ENCODE data around the gene PRTN3.
"Not testable (repeated sequence)": the region's sequence is repeated elsewhere in the genome, so short reads cannot be mapped to it uniquely, and the experiment has no call there.

The PRTN3 gene

DNA sequence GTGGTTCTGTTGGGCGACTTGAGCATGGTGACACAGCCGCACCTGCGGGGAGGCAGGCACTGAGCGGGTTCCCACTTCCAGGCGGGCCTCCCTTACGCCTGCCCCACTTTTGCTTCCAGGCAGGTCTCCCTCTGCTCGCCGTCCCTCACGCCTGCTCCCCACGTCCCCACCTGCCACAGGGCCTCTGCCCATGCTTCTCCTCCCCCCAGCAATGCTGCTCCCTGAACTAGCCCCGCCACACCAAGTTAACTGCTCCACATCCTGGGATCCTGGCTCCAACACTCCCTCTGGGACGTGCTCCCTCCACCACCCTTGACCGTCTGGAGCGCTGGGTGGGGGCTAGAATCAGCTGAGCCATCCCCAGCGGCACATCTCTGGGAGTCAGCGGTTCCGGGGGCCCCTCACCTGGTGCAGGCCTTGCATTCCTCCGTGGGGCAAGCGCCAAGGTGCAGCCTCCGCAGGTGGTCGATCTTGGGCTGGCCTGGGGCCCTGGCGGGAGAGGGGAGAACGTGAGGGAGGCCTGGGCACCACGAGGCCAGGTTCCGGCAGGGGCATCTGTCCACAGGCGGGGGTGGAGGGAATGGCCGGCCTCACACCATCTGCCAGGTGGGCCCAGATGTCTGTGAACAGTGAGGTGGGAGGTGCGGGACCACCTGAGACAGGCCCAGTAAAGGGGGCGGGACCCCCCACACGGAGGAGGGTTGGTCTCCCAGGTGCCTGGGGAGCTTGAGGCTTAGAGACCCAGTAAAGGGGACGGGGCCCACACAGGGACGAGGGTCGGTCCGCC lies 27.9 kb downstream of the PRTN3 start:
- no peak for DNase-seq

DNA sequence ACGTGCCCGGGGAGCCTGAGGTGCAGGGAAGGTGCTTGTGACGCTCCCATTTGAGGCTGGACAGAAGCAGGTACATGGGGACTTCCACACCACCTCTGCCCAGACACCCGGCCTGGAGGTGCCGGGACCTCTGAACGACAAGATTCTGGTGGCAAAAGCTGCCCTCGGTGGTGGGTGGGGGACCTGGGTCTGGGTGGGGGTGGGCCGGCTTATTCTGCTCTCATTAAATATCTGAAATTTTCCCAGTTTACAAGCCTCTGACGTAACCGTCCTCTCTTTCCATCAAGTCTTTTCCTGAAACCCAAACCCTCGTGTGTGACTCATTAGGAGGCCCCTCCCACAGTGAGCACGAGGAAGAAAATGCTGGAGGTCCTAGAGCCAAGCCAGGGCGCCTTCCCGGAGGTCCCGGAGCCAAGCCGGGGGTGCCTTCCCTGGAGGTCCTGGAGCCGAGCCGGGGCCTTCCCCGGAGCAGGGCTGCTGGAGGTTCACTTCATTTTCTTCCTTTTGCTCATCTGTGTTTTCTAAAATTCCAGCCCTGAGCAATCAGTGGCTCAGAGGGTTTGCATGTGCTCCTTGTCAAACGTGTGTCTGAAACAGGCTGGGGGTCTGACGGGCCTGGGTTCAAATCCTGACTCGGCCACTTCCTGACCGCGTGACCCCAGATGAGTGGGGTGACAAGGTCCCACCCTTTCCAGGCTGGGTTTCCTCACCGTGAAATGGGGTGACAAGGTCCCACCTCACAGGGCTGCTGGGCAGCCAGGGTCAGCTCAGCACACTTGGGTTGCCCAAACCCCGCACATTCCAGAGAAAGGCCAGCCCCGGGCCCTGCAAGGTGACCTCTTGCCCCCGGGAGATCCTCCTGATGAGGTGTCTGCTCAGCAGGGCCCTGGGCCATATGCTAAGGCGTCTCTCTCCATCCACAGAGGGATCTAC lies 28.7 kb downstream of the PRTN3 start:
- DNase-seq: no peak

DNA sequence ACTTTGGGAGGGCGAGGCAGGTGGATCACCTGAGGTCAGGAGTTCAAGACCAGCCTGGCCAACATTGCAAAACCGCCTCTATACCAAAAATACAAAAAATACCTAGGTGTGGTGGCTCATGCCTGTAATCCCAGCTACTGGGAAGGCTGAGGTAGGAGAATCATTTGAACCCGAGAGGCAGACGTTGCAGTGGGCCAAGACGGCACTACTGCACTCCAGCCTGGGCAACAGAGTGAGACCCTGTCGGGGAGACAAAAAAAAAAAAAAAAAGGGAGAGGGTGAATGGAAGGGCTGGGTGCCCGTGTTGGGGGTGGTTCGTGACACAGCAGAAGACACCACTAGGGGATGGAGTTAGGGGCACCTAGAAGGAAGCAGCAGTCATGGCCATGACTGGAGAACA lies 29.5 kb downstream of the PRTN3 start:
- DNase-seq: no peak

DNA sequence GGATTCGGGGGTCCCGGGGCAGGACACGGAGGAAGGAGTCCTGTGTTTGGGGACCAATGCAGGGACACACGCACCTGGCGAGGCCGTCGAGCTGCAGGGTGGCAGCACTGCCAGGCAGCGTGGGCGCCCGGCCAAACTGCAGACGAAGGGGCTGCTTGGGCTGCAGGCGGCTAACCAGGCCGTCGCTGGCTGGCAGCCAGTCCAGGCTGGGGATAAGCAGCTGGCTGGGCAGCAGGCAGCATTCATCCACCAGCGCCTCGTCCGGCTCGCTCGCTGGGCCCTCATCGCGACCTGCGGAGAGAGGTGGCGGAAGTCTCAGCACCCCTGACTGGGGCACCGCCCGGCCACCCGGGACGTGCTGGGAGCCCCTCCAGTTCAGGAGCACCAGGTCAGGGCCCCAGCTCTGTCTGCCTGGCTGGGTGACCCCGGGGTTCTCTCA lies 30.2 kb downstream of the PRTN3 start:
- no peak for DNase-seq

DNA sequence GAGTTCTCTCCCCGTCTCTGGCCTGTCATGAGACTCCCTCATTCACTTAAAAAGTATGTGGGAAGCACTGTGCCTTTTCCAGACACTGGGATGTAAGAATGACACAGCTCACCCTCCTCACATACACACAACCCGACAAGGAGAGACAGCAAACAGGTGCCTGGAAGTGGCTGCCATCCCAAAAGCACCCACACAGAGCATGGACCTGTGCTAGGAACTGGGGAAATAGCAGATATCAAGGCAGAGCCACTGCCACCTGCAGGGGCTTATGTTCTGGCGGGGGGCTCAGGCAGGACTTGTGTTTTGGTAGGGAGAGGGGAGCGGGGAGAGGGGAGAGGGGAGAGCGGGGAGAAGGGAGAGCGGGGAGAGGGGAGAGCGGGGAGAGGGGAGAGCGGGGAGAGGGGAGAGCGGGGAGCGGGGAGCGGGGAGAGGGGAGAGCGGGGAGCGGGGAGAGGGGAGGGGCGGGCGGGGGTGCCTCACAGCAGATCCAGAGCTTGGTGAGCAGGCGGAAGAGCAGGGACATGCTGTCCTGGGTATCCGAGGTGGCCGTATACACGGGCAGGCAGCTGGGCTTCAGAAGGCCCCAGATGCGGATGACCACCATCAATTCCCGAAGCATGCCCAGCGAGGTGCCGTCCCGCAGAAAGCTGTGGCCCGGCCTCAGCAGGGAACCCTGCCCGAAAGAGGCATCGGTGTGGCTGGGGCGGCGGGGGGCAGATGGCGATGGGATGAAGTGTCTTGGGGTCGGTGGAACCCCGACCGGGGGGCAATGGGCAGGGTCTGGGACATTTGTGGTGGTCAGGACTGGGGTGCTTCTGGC lies 30.9 kb downstream of the PRTN3 start:
- DNase-seq: peak in 1 of 2 experiments; percentile 17

DNA sequence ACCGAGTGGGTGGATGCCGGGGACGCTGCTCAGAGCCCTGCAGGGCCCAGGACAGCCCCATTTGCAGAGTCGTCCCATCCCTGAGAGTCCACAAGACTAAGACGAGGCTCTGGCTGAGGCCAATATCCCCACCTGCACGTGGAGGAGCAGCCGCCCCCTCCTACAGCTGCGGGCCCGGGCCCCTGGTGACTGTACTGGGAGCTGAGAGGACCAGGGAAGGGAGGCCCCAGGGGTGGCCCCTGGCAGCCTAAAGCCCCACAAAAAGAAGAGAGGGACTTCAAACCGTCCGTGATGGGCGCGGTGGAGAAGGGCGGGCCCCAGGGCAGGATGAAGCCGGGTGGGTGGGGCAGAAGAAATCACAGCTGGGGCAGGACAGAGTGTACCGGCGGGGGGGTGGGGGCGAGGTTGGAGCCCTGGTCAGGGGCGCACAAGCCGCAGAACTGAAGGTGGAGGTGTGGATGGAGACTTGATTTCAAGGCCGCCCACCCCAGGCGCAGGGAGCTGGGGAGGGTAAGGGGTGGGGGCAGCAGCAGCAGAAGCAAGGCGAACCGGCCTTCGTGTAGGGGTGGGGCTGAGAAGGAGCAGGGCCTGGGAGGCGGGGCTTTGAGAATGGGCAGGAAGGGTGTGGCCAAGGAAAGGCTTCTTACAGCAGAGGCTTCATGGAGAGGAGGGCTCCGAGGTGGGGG lies 31.6 kb downstream of the PRTN3 start:
- peak; percentile 62 to 78 for DNase-seq

DNA sequence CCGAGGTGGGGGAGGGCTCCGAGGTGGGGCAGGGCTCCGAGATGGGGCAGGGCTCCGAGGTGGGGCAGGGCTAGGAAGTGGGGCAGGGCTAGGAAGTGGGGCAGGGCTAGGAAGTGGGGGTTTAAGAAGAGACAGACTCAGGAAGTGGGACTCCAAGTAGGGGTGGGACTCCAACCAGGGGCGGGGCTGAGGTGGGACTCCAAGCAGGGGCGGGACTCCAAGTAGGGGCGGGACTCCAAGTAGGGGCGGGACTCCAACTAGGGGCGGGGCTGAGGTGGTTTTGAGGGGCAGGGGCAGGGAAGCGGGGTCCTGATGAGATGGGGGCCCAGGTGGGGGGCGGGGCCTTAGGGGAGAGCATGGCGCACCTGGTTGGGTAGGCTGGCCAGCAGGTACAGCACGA lies 32.3 kb downstream of the PRTN3 start:
- DNase-seq: peak; percentile 33 to 54

DNA sequence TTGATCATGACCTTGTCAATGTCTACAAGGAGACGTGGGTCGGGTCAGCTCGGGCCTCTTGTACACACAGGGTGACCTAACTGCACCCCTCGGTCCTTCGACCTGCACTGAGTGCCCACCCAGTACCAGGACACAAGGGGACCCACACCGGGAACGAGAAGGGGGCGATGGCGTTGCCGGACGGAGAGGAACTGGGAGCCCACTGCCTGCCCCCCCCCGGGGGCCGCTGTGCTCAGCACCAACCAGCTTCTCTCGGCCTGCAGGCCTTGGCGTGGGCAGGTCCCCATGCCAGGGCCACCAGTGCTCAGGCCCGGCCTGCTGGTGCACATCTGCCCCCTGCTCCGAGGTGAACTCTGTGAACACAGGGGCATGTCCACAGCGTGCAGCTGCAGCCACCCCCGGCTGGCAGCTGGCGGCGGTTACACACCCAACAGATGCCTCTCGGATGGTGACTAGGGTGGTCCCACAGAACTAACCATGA lies 32.8 kb downstream of the PRTN3 start:
- DNase-seq: no peak

DNA sequence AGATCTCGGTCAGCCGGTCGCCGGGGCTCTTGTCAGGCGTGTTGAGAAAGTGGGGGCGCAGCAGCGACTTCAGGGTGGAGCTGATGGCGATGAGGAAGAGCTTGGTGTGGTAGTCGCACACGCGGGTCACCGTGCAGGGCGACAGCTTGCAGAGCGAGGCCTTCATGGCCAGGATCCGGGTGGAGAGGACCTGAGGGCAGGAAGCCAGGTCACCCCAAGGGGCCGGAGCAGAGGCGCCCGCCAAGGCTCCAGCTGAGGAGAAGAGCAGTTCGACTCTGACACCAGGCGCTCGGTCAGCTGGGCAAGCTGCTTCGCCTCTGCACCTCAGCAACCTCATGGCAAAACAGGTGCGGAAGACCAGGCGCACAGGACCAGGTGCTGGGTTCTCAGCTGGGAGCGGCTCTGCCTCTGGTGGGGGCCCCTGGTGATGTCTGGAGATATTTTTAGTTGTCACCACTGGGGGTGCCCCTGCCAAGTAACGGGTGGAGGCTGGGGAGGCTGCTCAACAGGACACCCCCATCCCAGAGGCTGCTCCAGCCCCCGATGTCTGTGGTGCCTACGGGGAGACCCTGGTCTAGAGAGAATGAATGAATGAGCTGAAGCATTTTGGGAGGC lies 34.6 kb downstream of the PRTN3 start:
- DNase-seq: no peak

DNA sequence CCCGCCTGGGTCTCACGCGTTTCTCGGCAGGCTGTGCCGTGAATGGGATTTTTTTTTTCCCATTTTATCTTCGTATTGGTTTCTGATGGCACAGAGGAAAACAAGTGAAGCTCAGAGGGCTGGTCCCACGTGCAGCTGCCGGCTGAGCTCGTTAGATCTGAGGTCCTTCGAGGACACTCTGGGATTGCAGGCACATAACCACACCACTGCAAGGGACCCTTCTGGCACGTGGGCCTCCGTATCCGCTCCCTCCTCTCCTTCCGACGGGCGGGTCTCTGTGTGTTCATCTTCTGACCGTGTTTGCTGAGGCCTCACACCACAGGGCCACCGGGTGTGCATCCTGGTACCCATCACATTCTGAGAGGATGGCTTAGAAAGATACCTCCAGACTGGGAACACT lies 35.3 kb downstream of the PRTN3 start:
- DNase-seq: no peak

DNA sequence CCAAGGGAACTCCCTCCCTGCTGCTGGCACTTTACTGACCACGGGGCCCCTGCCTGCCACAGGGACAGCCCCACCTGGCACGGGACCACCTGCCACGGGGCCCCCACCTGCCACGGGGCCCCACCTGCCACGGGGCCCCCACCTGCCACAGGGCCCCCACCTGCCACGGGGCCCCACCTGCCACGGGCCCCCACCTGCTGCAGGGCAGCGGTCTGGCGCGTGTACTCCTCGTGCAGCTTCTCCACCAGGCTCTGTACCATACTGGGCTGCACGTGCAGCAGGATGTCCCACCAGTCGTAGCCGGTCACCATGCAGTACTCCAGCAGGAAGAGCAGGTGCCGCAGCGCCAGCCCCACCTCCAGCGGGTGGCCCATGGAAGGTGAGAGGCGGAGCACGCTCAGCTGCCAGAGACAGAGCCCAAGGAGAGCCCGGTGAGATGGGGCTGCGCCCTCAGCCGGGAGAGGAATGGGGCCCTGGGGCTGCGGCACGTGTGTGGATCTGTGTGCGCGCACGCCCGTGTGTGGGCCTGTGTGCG lies 36.0 kb downstream of the PRTN3 start:
- no peak for DNase-seq

DNA sequence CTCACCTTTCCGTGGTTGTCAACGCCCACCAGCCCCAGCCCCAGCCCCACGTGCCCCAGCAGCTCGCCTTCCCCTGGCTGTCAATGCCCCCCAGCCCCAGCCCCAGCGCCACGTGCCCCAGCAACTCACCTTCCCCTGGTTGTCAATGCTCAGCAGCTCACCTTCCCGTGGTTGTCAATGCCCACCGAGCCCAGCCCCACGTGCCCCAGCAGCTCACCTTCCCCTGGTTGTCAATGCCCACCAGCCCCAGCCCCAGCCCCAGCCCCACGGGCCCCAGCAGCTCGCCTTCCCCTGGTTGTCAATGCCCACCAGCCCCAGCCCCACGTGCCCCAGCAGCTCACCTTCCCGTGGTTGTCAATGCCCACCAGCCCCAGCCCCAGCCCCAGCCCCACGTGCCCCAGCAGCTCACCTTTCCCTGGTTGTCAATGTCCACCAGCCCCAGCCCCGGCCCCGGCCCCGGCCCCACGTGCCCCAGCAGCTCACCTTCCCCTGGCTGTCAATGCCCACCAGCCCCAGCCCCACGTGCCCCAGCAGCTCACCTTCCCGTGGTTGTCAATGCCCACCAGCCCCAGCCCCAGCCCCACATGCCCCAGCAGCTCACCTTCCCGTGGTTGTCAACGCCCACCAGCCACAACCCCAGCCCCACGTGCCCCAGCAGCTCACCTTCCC lies 37.3 kb downstream of the PRTN3 start:
- DNase-seq: not testable (repeated sequence)

DNA sequence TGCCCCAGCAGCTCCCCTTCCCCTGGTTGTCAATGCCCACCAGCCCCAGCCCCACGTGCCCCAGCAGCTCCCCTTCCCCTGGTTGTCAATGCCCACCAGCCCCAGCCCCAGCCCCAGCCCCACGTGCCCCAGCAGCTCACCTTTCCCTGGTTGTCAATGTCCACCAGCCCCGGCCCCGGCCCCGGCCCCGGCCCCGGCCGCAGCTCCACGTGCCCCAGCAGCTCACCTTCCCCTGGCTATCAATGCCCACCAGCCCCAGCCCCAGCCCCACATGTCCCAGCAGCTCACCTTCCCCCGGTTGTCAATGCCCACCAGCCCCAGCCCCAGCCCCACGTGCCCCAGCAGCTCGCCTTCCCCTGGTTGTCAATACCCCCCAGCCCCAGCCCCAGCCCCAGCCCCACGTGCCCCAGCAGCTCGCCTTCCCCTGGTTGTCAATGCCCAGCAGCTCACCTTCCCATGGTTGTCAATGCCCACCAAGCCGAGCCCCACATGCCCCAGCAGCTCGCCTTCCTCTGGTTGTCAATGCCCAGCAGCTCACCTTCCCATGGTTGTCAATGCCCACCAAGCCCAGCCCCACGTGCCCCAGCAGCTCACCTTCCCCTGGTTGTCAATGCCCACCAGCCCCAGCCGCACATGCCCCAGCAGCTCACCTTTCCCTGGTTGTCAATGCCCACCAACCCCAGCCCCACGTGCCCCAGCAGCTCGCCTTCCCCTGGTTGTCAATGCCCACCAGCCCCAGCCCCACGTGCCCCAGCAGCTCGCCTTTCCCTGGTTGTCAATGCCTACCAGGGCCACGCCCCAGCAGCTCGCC lies 38.2 kb downstream of the PRTN3 start:
- not testable (repeated sequence) for DNase-seq

DNA sequence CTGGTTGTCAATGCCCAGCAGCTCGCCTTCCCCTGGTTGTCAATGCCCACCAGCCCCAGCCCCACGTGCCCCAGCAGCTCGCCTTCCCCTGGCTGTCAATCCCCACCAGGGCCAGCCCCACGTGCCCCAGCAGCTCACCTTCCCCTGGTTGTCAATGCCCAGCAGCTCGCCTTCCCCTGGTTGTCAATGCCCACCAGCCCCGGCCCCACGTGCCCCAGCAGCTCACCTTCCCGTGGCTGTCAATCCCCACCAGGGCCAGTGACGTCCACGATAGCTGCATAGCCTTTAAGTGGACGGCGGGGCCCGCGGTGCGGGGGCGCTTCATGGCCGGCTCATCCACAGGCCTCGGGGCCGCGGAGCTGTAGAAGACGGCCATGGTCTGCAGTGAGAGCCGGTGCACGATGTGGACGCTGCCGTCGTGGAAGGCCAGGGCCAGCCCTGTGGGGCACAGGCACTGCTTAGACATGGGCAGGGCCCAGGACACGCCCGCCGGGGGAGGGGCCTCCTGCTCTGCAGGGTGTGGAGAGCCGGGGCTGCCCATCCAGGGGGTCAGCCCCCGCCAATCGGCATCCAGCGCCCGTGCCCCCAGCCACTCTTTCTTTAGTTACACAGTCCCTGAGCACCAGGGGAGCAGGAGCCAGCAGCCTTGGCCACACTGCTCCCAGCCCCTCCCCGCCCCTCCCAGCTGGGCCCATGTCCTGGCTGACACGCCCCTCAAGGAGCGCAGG lies 39.1 kb downstream of the PRTN3 start:
- no peak for DNase-seq

DNA sequence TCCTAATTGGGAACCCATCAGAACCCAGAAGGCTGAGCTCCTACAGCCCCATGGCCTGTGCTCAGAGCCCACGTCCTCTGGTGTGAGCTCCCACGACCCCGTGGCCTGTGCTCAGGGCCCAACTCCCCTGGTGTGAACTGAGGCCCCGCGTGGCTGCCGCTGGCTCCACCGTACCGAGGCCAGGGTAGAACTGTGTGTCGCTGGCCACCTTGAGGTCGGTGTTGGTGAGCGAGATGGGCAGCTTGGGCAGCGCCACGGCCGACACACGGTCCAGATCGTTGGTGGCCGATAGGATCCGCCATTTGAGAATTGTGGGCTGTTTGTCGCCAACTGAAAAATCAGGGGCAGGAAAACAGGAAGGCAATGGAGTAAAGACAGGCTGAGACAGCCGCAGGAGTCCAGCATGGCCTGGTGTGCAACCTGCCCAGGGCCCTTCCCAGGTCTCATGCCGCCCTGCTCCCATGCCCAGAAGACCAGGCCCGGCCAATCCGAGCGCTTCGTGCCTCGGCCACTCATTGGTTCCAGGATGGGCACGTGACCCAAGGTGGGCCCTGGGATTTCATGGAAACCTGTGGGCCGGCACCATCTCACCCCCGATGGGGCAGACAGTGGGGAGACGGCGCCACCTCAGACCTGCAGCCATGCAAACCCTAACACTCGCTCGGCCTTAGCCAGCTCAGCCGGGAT lies 40.7 kb downstream of the PRTN3 start:
- DNase-seq: no peak

DNA sequence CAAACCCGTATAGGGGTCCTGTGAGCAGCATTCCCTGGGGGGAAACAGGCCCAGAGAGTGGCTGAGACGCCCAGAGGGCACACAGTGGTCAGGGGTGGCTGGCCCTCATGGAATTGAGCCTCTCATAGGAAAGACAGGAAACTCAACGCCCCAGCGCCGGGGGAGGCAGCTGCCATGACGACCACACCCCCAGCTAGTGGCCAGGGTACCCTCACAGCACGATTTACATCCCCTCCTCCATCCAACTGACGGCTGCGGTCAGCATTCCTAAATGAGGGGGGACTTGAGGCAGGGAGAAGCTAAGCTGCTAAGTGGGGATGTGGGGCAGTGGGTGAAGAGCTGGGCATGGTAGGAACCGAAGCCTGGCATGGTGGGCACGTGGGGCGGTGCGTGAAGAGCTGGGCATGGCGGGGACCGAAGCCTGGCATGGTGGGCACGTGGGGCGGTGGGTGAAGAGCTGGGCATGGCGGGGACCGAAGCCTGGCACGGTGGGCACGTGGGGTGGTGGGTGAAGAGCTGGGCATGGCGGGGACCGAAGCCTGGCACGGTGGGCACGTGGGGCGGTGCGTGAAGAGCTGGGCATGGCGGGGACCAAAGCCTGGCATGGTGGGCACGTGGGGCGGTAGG lies 42.2 kb downstream of the PRTN3 start:
- no peak for DNase-seq

DNA sequence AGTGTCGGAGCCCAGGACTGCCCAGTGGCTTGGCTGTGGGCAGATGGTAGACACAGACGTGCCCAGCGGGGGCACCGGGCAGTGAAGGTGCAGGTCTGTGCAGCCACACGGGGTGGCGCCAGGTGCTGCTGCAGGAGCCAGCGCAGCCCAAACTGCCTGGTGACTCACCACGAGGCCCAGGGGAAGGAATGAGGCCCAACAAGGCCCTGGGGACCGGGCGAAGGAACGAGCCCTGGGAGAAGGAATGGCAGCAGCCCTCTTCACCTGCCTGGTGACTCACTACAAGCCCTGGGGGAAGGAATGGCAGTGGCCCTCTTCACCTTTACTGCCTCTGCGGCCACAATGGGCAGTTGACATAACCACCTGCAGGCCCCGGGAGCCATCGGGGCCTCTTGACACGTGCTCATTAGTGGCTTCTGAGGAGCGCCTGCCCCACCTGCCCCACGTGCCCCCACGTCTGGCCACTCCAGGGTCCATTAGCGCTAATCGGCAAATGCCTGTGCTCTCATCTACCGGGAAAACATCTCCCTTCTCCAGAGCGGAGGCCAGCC lies 42.9 kb downstream of the PRTN3 start:
- DNase-seq: no peak
